Daoy (cell line): ENCODE results near the gene CENPT. TPM values are rescaled to one million over a fixed set of nuclear protein-coding genes. Genes with fewer than 3 reads are reported as not detected.
A peak's percentile ranks its signal among the peaks of the same experiment; 100 is the strongest.
"Not testable (repeated sequence)": the region's sequence is repeated elsewhere in the genome, so short reads cannot be mapped to it uniquely, and the experiment has no call there.

Experiments
- DNase-seq: peaks from one replicate; pipeline ENCODE4 v3.0.0-alpha.2; 2015; ENCODE audit warnings: low read depth
- total RNA-seq: library from RNA; depleted of rRNA; stranded (reverse); fragments of >200 nt; shearing (Covaris generic); gene quantifications from 2 replicates; pipeline ENCODE4 v1.2.3, GENCODE V29; 2014

Gene CENPT
- total RNA-seq, 1 experiment from 2014 or later, result 26.8 TPM

- DNase-seq, result no peak
These were observed 29.6 kb upstream of the CENPT start for GRCh38 chr16:67877064-67877463.

DNA sequence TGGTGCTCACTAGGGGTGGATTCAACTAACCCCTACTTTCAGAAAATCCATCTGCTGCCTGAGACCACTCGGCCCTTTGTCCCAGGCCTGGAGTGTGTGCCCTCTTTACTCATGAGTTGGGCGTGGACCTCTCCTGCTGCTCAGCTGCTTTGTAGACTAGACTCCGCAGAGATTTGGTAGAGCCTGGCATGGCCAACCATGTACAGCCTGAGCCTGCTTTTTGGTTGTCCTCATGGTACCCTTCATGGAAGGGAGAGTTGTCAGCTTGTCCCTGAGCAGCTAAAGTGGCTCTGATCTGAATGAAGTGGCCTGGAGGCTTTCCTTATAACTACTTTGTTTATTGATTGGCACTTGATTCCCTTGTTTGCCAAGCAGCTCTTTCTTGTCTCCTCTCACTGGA, 26.9 kb upstream of the CENPT start:
- DNase-seq, result no peak

GRCh38 chr16:67873435-67874370, 26.2 kb upstream of the CENPT start:
- no peak for DNase-seq

DNA sequence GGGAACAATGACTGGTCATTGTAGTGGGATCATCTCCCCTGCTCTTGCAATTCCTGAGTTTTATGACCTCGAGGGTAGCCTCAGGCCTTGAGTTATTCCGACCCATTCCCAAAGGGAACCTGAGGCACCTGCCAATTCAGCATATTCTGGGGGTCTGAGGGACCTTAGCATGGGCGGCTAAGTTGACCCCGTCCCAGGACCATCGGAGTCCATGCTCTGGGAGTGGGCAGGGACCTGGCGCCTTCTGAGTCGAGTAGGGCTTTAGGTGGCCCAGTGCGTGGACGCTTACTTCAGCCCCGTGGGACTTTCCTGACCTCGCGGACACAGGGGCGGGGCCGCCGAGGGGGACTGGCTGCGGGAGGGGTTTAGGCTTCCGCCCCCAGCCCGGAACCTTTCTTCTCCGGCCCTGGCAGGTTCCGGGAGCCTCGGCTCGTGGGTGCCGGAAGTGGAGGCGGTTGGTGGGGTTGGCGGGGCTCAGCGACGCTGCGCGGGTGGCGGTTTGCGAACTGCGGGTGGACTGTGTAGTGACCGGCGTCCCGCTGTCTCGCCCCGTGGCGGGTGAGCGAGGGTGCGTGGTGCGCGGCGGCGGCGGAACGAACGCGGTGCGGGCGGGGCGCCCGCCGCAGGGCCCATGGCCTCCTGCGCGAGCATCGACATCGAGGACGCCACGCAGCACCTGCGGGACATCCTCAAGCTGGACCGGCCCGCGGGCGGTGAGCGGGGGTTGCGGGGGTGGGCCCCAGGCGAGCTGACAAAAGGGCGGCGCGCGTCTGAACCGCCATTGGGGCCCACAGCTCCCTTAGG, 25.3 kb upstream of the CENPT start, which contains the start of gene EDC4:
TSS of gene EDC4 (plus strand) at position 422 of the 804 bp plus-strand sequence. CDS start at position 632, 210 bp downstream.
- DNase-seq, result peak; percentile 68

DNA sequence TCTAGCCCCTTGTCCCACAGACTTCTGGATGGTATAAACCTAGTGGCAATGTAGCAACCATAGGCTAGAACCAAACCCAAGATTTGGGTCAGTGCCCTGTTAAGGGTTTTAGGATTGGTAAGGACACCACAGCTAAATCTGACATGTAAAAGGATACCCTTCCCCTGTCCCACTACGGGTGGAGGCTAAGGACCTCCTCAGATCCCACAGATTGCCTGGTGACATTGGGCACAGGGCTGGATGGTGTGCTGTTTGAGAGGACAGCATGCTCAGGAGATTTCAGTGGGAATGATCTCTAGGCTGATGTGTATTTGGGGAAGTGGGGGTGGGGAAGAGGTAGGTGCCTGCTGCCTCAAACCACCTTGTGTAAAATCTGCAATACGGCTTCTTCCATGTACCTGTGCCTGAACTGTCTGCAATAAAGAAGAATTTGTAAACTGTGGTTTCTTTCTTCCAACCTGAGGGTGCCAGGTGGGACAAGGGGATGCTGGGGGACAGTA, 24.7 kb upstream of the CENPT start:
- no peak for DNase-seq

DNA sequence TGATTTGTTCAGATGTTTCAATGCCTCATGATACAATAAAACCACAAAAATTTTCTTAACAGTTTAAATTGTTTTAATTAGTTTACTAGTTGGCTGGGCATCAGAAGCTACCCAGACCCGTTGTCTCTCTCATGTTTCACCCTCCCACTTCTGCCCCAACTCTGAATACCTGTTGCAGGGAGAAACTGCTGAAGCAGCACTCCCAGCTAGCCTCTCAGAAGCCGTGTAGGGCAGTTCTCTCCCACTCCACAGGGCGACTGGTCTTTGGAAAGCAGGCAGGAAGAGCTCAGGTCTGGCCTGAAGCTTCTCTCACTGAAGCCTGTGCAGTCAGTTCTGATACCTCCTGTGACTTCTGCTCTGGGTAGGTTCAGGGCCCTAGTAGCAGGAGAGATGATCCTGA, 23.8 kb upstream of the CENPT start:
- no peak for DNase-seq

DNA sequence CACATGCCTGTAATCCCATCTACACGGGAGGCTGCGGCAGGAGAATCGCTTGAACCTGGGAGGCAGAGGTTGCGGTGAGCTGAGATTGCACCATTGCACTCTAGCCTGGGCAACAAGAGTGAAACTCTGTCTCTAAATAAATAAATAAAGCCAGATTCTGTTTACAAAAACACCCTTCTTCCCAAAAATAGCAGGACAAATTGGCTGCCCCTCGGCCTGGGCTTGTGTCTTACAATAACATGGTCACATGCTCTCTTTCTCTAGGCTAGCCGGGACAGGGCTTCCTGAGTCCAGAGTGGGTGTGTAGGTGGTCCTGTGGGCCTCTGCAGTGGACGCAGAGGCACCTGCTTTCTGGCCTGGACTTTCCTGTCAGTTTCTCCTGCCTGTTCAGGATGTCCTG, 22.2 kb upstream of the CENPT start:
- DNase-seq, result no peak

DNA sequence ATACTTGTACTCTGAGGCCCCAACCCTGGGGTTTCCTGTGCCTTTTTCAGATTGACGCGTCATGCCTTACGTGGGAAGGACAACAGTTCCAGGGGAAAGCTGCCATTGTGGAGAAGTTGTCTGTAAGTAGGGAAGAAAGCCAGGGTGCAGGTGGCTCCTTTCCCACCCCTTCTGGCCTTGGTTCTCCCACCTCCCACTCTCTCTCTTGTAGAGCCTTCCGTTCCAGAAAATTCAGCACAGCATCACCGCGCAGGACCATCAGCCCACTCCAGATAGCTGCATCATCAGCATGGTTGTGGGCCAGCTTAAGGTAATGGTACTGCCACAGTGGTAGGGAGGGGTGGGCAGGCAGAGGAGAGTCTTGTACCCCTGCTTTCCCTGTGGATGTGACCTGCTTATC, 20.8 kb upstream of the CENPT start:
- DNase-seq, result no peak

- peak; percentile 45 for DNase-seq
These were observed 17.8 kb upstream of the CENPT start for GRCh38 chr16:67865318-67865717.

DNA sequence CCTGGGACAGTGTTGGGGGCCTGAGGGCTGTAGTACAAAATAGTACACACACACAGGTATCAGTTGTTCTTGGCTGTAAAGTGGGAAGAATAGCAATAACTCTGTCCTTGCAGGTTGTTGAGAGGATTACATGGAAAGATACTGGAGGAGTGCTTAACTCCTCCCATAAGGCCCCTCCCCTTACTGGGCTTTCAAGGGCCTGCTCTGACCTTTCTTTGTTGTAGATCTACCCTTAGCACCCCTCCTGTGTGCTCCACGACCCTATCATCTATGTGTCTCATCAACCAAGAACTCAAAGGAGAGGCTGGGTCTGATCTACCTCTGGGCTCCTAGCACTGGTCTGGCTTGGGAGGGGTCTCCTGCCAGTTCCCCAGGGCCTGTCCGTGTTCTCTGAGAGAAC, 17.1 kb upstream of the CENPT start:
- no peak for DNase-seq

GRCh38 chr16:67864044-67864443, 16.6 kb upstream of the CENPT start:
- not testable (repeated sequence) for DNase-seq

DNA sequence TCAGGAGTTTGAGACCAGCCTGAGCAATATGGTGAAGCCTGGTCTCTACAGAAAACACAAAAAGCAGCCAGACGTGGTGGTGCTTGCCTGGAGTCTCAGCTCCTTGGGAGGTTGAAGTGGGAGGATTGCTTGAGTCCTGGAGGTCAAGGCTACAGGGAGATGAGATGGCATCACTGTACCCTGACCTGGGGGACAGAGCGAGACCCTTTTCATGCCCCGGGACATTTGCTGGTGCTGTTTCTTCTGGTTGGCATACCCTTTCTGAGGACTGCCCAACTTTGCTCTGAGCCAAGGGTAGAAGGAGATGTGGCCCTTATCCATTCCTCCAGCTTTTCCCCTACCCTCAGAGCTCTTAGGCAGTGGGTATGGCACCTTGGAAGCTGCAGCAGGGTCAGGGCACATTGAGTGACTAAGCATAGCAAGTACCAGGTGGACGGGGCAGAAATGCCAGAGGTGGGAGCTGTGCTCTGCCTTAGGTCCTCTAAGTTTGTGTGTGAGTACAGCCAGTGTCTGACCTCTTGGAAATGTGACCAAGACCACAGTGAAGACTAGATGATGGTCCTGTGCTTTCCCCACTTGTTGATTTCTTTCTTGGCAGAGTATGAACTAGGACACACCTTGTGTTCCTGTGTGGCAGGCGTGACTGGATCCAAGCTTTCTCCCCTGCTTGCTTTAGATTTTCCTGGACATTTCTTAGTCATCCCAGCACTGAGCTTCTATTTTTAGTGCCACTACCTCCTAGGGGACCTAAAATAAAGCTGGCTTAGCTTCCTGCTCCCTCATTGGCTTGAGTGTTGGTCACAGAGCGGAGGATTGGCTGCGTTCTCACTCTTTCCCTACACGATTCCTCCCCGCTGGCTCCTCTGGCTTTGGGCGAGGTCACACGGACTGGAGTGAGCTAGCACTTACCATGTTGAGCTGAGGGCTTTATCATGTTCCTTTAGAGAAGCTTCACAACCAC, 15.4 kb upstream of the CENPT start:
- DNase-seq, result no peak

GRCh38 chr16:67861877-67862276, 14.4 kb upstream of the CENPT start:
- no peak for DNase-seq

DNA sequence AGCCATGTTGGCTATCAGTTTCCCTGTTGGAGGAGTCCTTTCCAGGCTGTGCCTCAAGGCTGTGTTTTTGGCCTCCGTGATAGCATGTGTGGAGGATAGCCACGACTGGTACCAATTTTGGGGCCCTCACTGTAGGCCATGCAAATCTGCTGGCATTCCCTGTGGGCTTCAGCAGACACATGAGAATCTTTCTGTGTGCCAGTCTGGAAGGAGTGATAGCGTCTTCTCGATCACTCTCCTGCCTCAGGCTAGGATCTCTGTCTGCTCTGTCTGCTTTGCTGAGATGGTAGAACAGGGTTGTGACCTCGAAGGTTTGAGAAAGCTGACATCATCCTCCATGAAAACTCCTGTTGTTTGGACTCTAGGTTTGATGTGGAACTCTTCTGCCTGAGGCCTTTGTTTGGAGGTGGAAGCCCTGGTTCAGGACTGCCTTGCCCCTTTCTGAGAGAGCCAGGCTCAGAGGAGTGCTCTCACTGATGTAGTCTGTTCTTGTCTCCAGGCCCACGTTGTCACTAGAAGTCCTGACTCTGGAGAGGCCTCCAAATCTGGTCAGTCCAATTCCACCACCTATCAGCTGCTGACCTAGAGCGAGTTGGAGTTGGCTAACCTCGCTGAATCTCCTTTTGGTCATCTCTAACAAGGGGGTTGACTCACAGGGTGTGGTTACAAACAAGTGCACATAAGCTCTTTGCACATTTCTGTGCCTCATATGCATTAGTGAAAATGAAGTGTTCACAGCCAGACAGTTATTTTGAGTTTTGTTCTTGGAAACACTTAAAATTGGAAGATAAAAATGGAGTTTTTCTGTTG, 13.3 kb upstream of the CENPT start:
- no peak for DNase-seq

DNA sequence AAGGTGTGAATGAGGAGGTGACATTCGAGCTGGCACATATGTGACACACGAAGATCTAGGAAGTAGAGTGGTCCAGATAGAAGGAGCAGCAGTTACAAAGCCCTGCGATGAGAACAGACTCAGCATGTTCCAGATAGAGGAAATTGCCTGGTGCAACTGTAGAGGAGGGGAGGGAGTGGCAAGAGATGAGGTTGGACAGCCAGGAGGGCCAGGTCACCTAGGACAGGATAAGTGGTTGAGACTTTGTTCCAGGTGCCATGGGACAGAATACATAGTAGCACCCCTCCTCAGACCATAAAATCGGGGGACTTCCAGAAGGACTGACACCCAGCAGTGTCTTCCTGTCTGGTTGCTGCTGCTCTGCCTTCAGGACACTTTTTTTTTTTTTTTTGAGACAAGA, 11.0 kb upstream of the CENPT start:
- DNase-seq, result no peak

- DNase-seq, result peak; percentile 88
These were observed 10.2 kb upstream of the CENPT start for GRCh38 chr16:67857547-67858233.

- DNase-seq, result no peak
These were observed 9.5 kb upstream of the CENPT start for GRCh38 chr16:67856927-67857546.

DNA sequence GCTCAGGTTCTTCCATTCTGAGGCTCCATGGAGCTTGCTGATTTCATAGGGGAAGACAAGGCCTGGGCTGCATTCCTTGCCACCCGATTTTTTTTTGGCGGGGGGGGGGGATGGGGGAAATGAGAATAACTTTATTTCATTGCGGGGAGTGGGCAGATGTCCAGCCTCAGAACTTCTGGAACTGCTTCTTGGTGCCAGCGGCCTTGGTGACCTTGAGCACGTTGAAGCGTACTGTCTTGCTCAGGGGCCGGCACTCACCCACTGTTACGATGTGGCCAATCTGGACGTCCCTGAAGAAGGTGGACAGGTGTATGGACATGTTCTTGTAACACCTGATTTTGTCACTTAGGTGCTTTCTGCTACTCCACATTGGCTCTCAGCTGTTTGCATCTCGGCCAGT, 8.3 kb upstream of the CENPT start:
- no peak for DNase-seq

- no peak for DNase-seq
These were observed 6.2 kb upstream of the CENPT start for GRCh38 chr16:67853670-67854069.
